CD4-positive, alpha-beta T cell treated with Interleukin-1 beta for 1 hour (primary cell): Measurements from ENCODE around the gene SERPINB1.

Source experiments
- DNase-seq, 2 donors: peaks; one replicate each; pipeline ENCODE4 v3.0.0-alpha.2; 2020 to 2022

Gene SERPINB1

GRCh38 chr6:2841264-2842138, at the start of gene SERPINB1:
TSS of gene SERPINB1 (minus strand) at chr6:2841863. CDS start at chr6:2840586, 1,277 bp downstream.
- peak; percentile 85 to 91 for DNase-seq

GRCh38 chr6:2890976-2891767, 49.5 kb upstream of the SERPINB1 start:
- DNase-seq: no peak

- DNase-seq: no peak
Measured at GRCh38 chr6:2885967-2886735, 44.5 kb upstream of the SERPINB1 start.

- DNase-seq: no peak
Measured at GRCh38 chr6:2884804-2885203, 43.1 kb upstream of the SERPINB1 start.

GRCh38 chr6:2883673-2884072, 42.0 kb upstream of the SERPINB1 start:
- no peak for DNase-seq

GRCh38 chr6:2881423-2881822, 39.8 kb upstream of the SERPINB1 start:
- DNase-seq: no peak

GRCh38 chr6:2880156-2880555, 38.5 kb upstream of the SERPINB1 start:
- peak in 1 of 2 donors; percentile 60 for DNase-seq

GRCh38 chr6:2877960-2878359, 36.3 kb upstream of the SERPINB1 start:
- DNase-seq: peak in 1 of 2 donors; percentile 49

- DNase-seq: no peak
Measured at GRCh38 chr6:2877057-2877882, 35.6 kb upstream of the SERPINB1 start.

- peak in 1 of 2 donors; percentile 33 for DNase-seq
Measured at GRCh38 chr6:2876210-2877056, 34.8 kb upstream of the SERPINB1 start.

- DNase-seq: peak; percentile 57 to 65
Measured at GRCh38 chr6:2875359-2876191, 33.9 kb upstream of the SERPINB1 start.

GRCh38 chr6:2873643-2874042, 32.0 kb upstream of the SERPINB1 start:
- DNase-seq: no peak

GRCh38 chr6:2872423-2873358, 31.0 kb upstream of the SERPINB1 start:
- no peak for DNase-seq

- DNase-seq: no peak
Measured at GRCh38 chr6:2871953-2872352, 30.3 kb upstream of the SERPINB1 start.

- no peak for DNase-seq
Measured at GRCh38 chr6:2871102-2871501, 29.4 kb upstream of the SERPINB1 start.

- DNase-seq: no peak
Measured at GRCh38 chr6:2870046-2870636, 28.5 kb upstream of the SERPINB1 start.

GRCh38 chr6:2868637-2869036, 27.0 kb upstream of the SERPINB1 start:
- DNase-seq: no peak

GRCh38 chr6:2866171-2866846, 24.6 kb upstream of the SERPINB1 start:
- no peak for DNase-seq
